GM12878 (cell line): ENCODE data around the gene FAF1.

Source experiments
- BCL11A ChIP-seq: IDR thresholded peaks from 2 replicates; pipeline ENCODE4 v1.6.1; 2011; ENCODE audit warnings: low read depth, low read length
- CTCF ChIP-seq, 3 experiments: IDR thresholded peaks in 2 of 3; conservative IDR thresholded peaks in 1 of 3; 2 replicates each; pipeline ENCODE4 v1.5.1; 2011; ENCODE audit warnings: low read depth in 3 of 3, low read length in 3 of 3, mild to moderate bottlenecking in 3 of 3, control low read depth in 2 of 3, moderate library complexity in 2 of 3, inconsistent platforms in 1 of 3, mixed read lengths in 1 of 3; ENCODE audit not compliant: control insufficient read depth in 2 of 3, insufficient read depth in 1 of 3; ENCODE audit errors: extremely low read depth in 1 of 3
- JUND ChIP-seq: IDR thresholded peaks from 2 replicates; pipeline ENCODE4 v1.6.1; 2012; ENCODE audit warnings: low read depth, mild to moderate bottlenecking, low read length, improper control_type of control experiment, moderate library complexity
- POLR2A ChIP-seq: IDR thresholded peaks from 2 replicates; pipeline ENCODE4 v1.6.1; 2011; ENCODE audit warnings: low read depth, mild to moderate bottlenecking, low read length
- POLR2AphosphoS5 ChIP-seq: IDR thresholded peaks from 2 replicates; pipeline ENCODE4 v1.6.1; 2011; ENCODE audit warnings: mild to moderate bottlenecking, low read length, inconsistent platforms
- RAD21 ChIP-seq: IDR thresholded peaks from 2 replicates; pipeline ENCODE4 v1.6.1; 2011; ENCODE audit warnings: mild to moderate bottlenecking, low read depth, low read length, moderate library complexity; ENCODE audit not compliant: insufficient read depth
- ZNF274 ChIP-seq: IDR thresholded peaks from one replicate; pipeline ENCODE4 v1.8.0; 2011; ENCODE audit not compliant: insufficient read length, insufficient read depth

GRCh38 chr1:50633465-50633864, 326.6 kb downstream of the FAF1 start:
- TF ChIP-seq CTCF (IDR thresholded peaks at IDR 0.05 in 2 of 3, conservative IDR thresholded peaks at IDR 0.05 in 1 of 3; ENCODE audit: control insufficient read depth in 2 of 3, extremely low read depth in 1 of 3, insufficient read depth in 1 of 3, low read depth in 3 of 3, low read length in 3 of 3), result no peak
- TF ChIP-seq ZNF274, result no peak
- no peak for TF ChIP-seq POLR2AphosphoS5
- TF ChIP-seq JUND, result no peak
- no peak for TF ChIP-seq BCL11A
- no peak for TF ChIP-seq POLR2A
- no peak for TF ChIP-seq RAD21
